ENCODE data around the gene ZNF519.
"Not testable (repeated sequence)": the region's sequence is repeated elsewhere in the genome, so short reads cannot be mapped to it uniquely, and the experiment has no call there.

ZNF519 gene

DNA sequence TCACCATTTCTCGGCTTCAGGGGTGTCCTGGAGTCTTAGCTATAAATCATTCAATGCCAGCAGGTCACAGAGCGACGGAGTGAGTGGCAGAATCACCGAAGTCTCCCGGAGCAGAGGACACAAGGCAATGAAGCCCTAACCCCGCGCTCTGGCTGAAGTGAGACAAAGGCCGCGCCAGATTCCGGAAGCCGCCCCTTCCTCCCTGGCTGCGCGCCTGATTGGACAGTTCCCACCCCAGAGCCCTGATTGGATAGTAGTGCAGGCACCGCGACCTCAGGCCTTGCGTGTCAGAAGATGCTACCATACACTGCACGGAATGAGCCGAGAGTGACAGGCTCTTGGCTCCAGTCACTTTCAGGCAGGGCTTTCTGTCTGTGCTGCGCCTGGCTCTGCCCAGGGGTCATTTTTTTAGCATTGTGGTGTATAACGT, at the start of gene ZNF519:
Gene ZNF519, minus strand, starts transcription at position 165 of the 430 bp plus-strand sequence. Its CDS starts 158 bp downstream, at position 7.
- peak; percentile 92 for DNase-seq

DNA sequence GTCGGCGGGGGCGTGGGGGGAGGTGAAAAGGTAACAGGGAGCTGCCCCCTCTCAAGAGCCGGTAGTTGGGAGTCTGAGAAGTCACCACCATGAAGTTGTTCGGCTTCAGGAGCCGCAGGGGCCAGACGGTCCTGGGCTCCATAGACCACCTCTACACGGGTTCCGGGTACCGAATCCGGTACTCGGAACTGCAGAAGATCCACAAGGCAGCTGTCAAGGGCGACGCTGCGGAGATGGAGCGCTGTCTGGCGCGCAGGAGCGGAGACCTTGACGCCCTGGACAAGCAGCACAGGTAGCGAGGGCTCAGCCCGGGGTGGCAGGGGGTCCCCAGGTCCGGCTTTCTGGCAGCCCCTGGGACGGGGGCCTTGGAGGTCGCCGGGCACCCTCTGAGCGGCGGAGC, 47.1 kb upstream of the ZNF519 start:
- DNase-seq = no peak

DNA sequence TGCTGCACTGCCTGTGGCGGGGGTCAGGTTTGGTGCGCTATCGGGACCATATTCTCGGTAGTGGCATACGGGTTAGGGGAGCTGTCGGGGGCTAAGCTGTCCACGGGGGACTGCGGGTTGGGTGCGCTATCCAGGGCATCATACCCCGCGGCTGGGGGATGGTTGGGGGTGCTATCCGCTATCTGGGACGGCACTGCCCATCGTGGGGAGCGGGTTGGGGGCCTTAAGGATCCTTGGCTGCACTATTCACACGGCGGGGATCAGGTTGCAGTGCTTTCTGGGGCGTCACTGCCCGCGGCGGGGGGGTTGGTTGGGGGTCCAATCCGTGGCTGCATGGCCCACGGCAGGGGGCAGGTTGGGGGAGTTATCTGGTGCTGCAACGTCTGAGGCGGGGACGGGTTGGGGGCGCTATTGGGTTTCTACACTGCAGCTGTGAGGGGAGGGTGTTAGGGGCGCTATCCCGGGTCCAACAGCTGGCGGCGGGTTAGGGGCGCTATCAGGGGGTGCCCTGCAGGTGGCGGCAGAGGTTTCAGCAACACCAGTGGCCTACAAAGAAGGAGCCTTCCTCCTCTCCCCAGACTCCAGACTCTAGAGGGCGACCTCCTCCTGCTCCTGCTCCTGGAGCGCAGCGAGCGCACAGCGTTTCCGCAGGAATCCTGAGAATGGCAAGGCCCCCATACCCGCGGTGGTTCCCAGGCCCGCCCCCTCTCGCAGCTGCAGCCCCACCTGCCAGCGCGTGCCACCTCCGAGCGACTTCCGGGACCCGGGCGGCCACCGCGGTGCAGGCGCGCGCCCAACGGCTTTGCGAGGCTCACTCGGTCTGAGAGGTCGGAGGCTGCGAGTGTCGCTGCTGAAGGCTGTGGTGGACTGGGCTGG, 46.3 kb upstream of the ZNF519 start:
- DNase-seq = peak; percentile 80

DNA sequence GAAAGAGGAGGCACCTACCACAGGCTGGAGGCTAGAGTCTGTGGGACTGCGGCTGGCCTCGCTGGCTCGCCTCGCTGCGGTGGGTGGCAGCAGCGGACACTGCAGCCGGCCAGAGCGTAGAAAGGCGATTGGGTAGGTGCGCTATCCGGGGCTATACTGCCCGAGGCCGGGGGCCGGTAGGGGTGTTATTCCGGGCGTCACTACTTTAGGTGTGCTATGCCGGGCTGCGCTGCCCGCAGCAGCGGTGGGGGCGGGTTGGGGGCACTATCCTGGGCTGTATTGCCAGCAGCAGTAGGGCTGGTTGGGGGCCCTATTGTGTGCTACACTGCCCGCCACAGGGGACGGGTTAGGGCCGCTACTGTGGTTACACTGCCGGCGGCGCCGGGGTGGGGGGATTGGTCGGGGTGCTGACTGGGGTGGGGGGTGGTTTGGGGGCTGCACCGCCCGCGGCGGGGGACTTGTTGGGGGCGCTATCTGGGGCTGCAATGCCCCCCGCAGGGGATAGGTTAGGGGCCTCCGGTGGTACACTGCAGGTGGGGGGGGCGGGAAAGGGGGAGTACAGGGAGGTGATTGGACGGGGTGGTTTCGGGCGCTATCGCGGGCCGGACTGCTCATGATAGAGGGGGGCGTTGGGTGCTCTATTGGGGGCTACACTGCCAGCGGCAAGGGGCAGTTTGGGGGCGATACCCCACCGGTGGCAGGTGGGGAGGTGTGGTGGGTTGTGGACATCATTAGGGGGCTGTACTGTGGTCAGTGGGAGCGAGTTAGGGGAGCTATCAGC, 45.5 kb upstream of the ZNF519 start:
- not testable (repeated sequence) for DNase-seq

DNA sequence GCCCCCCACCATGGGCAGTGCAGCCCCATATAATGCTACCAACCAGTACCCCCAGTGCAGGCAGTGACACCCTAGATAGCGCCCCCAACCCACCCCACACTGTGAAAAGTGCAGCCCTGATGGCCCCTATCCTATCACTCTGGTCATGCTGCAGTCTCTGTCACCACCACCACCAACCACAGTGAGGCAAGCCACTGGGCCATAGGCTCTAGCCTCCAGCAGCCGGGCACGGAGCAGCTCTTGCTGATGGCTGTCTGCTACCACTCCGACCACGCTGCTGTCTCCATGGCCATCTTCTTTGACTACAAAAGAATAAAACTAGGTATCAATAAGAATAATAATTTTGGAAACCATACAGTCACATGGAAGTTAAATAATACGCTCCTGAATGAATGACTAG, 43.2 kb upstream of the ZNF519 start:
- DNase-seq = not testable (repeated sequence)

DNA sequence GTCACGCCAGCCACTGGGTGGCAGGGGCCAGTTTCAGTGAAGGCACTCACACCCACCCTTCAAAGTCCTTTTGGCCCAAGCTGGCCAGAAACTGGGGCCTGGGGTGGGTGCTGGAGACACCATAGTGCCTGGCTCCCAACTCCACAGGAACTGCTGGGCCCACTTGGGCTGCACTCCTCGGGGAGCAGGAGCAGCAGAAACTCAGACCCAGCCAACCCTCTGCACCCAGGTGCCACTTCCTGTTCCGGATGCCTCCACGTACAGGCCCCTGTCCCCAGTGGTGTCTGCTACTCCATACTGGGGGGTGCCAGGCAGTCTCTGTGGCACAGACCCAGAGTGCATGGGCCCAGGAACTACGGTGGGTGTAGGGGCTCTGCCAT, 42.5 kb upstream of the ZNF519 start:
- DNase-seq = peak; percentile 16

DNA sequence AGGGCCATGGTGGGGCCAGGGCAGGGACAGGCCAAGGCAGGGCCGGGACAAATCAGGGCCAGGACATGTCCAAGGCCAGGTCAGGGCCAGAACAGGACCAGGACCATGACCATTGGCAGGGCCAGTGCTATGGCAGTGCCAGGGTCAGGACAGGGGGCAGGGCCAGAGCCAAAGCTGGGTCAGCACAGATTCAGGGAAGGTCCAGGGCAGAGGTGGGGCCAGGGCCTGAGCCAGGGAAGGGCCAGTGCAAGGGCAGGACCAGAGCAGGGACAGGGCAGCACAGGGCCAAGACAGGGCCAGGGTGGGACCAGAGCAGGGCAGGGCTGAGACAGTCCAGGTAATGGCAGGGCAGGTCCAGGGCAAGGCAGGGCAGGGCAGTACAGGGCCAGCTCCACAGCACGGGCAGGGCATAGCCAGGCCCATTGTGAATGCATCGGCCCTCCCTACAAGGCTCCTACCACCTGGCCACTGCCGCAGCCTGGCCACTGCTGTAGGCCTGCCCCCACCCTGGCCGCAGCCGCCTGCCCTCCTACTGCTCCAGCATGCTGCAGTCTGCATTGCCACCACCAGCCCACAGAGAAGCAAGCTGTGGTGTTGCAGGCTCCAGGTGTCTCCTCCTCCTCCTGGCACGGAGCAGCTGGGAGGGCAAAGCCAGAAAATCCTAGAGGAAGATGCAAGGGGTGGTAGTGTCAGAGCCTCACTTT, 41.9 kb upstream of the ZNF519 start:
- not testable (repeated sequence) for DNase-seq

DNA sequence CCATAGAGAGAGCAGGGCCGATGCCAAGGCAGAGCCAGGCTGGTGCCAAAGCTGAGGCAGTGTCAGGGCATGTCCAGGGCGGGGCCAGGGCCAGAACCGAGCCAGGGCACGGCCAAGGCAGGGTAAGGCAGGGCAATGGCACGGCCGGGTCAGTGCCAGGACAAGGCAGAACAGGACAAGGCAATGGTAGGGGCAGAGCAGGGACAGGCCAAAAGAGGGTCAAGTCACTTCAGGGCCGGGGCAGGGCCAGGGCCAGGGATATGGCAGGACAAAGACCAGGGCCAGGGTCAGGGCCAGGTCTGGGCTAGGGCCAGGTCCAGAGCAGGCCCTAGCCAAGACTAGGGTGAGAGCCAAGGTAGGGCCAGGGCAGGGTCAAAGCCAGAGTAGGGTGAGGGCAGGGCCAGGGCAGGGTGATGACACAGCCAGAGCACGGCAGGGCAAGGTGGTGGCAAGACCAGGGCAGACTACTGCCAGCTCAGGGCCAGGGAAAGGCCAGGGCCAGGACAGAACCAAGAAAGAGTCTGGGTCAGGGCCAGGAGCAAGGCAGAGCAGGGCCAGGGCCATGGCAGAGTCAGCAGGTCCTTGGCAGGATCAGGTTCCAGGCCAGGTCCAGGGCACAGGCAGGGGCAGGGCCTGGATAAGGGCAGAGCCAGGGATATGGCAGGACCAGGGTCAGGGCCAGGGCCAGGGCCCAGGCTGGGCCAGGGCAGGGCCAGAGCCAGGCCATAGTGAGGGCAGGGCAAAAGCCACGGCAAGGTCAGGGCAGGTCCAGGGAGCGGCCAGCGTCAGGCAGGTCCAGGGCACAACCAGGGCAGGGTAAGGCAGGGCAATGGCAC, 41.1 kb upstream of the ZNF519 start:
- not testable (repeated sequence) for DNase-seq

DNA sequence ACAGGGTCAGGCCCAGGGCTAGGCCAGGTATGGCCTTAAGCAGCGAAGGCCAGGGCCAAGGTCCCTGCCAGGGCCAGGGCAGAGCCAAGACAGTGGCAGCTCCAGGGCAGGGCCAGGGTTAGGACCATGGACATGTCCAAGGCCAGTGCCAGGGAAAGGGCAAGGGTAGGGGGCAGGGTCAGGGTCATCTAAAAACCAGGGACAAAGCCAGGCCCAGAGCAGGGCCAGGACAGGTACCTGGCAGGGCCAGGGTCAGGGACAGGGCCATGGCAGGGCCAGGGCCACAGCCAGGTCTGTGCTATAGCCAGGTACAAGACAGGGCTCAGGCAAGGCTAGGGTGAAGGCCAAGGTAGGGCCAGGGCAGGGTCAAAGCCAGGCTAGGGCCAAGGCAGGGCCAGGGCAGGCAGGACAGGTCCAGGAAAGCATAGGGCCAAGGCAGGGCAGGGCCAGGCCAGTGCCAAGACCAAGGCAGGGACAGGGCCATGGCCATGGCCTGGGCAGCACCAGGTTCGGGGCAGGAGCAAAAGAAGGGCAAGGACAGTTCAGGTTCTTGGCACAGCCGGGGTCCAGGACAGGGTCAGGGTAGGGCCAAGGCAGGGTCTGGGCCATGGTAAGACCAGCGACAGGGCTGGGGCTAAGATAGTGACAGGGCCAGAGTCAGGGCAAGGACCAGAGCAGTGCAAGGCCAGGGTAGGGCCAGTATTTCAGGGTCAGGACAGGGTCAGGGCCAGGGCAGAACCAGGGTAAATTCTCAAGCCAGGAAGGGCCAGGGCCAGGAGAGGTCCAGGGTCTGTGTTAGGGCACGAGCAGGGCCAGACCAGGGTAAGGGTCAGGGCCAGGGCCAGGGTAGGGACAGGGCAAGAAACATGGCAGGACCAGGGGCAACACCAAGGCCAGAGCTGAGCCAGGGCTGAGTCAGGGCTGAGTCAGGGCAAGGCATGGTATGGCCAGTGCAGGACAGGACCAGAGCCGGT, 40.2 kb upstream of the ZNF519 start:
- DNase-seq = not testable (repeated sequence)

DNA sequence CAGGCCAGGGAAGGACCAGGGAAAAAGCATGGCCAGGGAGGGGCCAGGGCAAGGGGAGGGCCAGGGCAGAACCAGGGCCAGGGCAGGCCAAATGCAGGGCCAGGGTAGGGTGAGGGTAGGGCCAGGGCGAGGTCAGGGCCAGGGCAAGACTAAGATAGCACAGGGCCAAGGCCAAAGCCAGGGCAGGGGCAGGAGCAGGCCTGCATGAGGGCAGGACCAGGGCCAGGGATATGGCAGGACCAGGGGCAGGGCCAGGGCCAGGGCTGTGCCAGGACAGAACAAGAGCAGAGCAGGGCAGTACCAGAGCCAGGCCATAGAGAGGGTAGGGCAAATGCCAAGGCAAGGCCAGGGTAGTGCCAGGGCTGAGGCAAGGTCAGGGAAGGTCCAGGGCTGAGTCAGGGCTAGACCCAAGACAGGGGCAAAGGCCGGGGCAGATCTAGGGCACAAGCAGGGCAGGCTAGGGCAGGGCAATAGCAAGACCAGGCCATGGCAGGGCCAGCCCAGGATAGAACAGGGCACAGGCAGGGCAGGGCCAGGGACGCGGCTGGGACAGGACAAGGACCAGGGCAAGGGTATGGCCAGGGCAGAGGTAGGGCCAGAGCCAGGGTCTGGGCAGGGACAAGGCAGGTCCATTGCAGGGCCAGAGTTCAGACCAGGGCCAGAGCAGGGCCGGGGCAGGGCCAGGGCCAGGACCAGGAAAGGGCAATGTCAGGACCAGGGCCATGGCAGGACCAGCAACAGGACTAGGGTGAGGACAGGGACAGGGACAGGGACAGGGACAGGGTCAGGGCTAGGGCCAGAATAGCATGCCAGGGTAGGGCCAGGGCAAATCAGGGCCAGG, 39.3 kb upstream of the ZNF519 start:
- peak; percentile 13 for DNase-seq

DNA sequence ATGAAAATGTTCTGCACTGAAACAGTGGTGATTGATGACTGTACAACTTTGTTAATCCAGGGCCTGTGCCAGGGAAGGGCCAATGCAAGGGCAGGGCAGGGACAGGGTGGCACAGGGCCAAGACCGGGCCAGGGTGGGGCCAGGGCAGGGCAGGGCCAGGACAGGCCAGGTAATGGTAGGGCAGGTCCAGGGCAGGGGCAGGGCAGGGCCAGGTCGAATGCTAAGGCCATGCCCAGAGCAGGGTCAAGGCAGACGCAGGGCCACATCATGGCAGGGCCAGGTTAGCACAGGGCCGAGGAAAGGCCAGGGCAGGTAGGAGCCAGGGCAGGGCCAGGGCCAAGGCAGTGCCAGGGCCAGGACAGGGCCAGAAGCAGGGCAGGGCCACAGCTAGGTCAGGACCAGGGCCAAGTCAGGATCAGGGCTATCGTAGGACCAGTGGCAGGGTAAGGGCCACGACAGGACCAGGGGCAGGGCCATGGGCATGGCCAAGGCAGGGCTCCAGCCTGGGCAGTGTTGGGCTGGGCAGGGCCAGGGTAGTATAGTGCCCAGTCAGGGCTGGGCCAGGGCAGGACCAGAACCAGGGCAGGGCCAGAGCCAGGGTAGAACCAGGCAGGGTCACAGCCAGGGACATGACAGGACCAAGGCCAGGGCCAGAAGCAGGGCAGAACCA, 38.3 kb upstream of the ZNF519 start:
- DNase-seq = not testable (repeated sequence)

DNA sequence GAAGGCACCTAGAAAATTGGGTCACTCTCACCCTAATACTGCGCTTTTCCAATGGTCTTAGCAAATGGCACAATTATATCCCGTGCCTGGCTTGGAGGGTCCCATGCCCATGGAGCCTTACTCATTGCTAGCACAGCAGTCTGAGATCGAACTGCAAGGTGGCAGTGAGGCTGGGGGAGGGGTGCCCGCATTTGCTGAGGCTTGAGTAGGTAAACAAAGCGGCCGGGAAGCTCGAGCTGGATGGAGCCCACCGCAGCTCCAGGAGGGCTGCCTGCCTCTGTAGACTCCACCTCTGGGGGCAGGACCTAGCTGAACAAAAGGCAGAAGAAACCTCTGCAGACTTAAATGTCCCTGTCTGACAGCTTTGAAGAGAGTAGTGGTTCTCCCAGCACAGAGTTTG, 30.7 kb upstream of the ZNF519 start:
- DNase-seq = not testable (repeated sequence)

DNA sequence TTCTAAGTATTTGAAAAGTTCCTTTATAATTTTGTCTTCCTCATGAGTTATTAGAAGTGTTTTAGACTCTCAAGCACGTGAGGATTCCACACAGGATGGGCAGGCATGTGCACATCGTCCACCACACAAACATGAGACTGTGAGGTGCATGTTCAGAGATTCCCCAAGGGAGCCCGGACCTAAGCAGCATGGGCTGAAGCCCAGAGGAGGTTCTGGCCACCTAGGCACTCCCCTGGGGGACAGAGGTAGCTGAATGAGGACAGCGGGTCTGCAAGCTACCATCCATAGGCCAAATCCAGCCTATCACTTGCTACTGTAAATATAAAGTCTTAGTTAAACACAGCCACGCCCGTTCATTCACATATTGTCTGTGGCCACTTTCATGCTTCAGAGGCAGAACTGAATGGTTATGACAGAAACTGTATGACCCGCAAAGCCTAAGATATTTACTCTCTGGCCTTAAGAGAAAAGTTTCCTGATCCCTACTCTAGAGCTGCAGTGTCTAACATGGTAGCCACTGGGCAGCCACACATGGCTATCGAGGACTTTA, 19.4 kb upstream of the ZNF519 start:
- DNase-seq = not testable (repeated sequence)

DNA sequence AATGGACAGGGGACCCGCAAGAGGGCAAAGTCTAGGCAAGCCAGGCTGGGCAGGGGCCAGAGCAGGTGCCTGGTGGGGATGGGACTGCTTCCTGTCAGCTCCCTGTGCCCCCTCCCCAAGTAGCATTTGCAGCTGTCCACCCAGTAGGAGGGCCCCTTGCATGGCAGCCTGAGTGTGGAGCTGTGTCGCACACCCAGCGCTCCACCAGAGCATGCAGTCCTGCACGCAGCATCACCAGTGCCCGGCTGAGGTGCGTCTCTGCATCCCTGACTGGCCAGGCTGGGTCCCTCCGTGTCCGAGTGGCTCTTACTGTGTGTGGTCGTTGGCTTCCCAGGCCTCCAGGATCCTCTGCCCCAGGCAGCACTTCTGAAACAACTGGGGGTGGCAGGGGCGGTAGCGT, 18.5 kb upstream of the ZNF519 start:
- not testable (repeated sequence) for DNase-seq

DNA sequence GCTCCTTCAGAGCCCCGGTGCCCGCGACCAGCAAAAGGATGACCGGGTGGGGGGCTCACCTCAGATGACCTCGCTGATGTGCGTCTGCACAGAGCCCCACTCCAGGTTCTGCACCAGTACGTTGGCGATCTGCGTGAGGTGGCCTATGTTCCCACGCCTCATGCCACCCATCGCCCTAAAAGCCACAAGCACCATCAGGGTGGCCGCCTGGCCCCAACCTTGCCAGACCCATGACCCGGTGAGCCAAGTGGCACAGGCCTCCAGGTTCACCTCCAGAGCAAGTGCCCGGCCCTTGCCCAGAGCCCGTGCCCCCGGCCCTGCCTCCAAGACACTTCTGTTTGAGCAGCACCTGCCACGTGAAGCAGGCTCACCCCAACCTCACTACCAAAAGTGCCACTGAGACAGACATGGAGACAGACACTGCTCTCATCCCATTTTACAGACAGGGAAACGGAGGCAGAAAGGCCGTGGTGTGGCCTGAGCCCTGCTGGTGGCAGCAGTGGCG, 17.7 kb upstream of the ZNF519 start:
- DNase-seq = not testable (repeated sequence)

DNA sequence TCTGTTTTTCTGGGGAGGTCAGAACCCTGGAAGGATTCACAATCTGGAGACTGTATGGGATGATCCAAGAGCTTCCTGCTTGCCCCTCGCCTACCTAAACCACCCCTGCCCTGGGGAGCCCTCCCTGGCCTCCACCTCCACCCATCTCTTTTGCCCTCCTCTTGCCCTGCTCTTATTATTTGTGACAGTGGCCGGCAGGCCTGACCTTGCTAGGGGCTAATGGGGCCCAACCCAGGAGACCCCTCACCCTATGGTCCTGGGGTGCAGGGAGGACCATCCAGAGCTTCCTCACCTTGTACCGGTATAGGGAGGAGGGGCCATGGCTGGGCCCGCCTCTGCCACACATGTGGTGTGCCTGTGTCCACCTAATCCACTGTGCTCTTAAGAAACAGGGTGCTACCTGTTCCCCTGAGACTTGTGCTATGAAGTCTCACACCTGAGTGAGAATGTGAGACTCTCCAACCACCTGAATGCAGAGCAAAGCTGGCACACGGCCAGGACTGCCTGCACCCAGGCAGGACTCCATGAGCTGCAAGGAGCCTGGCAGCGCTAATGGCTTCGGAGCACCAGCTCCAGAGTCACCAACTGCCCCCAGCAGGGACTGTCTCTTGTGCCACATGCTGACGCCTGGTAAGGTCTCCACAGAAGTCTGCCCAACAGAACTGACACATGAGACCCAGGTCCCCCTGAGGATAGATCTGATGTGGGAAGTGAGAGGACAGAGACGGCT, 17.1 kb upstream of the ZNF519 start:
- not testable (repeated sequence) for DNase-seq

DNA sequence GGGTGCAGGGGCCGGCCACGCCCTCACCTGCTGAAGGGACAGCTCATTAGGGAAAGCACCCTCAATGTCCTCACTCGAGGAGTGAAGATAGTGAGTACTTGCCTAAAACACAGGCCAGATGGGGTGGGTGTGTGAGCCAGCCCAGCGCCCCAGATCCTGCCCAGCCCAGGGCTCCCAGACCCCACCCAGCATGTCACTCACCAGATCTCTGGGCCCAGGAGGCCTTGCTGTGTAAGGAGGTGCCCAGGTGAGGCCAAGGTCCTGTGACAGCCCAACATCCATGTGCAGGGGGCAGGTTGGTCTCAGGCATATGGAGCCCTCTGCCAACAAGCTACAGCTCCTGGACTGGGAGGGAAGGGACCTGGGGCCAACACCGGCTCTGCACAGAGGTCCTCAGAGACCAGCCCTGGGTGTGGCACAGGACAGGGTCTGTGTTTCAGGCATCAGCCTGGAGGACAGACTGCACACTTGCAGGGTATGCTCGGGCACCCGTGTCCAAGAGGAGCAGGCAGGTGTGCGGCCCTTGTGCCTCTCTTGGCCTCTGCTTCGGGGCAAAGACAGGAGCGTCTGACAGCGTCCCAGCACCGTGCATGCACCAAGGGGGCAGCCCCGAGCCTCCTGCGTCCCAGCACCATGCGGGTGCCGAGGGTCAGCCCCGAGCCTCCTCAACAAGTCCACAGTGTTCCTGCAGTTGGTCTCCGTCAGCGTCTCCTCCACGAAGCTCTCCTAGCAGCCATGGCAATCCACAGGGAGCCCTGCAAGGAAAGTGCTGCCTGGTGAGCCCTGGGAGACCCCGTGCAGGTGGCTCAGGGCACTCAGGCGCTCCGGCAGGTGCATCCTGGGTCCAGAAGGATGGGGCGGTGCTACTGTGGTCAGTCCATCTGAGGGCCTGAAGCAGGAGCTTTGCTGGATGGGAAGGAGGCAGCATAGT, 16.0 kb upstream of the ZNF519 start:
- not testable (repeated sequence) for DNase-seq
